ENCODE measurements around the gene GPT2.

GPT2 gene

DNA sequence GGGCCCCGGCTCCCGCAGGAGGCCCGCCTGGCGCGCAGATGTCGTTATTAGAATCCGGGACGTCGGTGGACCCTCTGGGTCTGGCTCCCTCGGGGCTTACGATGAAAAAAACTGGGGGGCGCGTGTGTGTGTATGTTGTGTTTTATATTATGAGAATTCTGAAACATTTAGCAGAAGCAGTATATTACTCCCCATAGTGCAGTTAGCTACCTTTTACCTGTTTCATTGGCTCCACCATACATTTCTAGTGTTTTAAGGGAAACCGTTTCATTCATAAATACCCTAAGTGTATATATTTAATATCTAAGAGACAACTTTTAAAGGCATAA, 89.8 kb downstream of the GPT2 start:
- Histone ChIP-seq H3K27me3 (ENCODE audit: insufficient read depth, low read length) (no peaks in the 10 kb centered on the region), H3K4me3 (ENCODE audit: low read depth, low read length) (peak overlapping the region; percentile 87), H3K27ac (ENCODE audit: low read depth, low read length) (peak overlapping the region; percentile 83), H3K79me2 (ENCODE audit: control insufficient read depth, insufficient read depth, low read length, unreplicated experiment) (peaks cover 50% of the 10 kb centered on the region), H3K4me1 (ENCODE audit: control insufficient read depth, insufficient read depth, low read length, unreplicated experiment) (peaks cover 19% of the 10 kb centered on the region), H2AFZ (ENCODE audit: low read length, unreplicated experiment) (peak overlapping the region; percentile 42), H3K36me3 (ENCODE audit: insufficient read depth, low read length) (peaks cover 10% of the 10 kb centered on the region; the same call in 1 of the 2 replicates)

DNA sequence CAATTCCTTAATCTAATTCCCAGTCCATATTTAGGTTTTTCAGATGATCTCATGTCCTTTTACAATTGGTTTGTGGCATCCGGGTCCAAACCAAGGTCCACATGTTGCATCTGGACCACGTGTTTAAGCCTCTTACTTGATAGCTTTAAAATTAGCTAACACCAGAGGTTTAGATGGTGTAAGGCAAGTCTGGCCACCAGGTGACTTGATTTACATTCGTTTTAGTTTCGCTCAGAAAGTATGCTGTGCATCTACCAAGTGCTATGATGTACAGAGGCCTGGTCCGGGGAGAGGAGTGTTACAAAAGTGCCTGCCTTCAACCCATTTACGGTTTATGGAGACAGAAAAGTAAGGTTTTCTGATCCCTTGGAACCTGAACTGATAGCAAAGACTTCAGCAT, 90.2 kb downstream of the GPT2 start:
- Histone ChIP-seq H3K36me3 (ENCODE audit: insufficient read depth, low read length) (peaks cover 7% of the 10 kb centered on the region; the same call in 1 of the 2 replicates), H3K4me1 (ENCODE audit: control insufficient read depth, insufficient read depth, low read length, unreplicated experiment) (peaks cover 19% of the 10 kb centered on the region), H2AFZ (ENCODE audit: low read length, unreplicated experiment) (no peak overlapping the region), H3K79me2 (ENCODE audit: control insufficient read depth, insufficient read depth, low read length, unreplicated experiment) (peaks cover 46% of the 10 kb centered on the region), H3K27me3 (ENCODE audit: insufficient read depth, low read length) (no peaks in the 10 kb centered on the region), H3K4me3 (ENCODE audit: low read depth, low read length) (peak overlapping the region; percentile 87), H3K27ac (ENCODE audit: low read depth, low read length) (peak overlapping the region; percentile 83)

DNA sequence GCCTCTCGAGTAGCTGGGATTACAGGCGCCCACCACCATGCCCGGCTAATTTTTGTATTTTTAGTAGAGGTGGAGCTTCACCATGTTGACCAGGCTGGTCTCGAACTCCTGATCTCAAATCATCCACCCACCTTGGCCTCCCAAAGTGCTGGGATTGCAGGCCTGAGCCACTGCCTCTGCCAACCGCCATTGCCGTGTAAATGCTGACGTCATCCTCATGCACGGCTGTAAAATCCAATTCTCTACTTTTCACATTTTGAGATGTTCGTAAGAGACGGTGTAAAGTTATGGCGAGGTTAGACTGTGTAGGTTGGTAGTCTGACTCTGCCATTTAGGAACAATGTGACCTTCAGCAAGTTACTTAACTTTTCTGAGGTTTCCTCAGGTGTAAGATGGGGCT, 91.0 kb downstream of the GPT2 start:
- Histone ChIP-seq H3K79me2 (ENCODE audit: control insufficient read depth, insufficient read depth, low read length, unreplicated experiment) (peaks cover 39% of the 10 kb centered on the region), H3K27ac (ENCODE audit: low read depth, low read length) (no peak overlapping the region), H3K36me3 (ENCODE audit: insufficient read depth, low read length) (0 out of 2 replicates have a peak, but pooled peaks cover 1% of the 10 kb centered on the region), H3K4me3 (ENCODE audit: low read depth, low read length) (no peak overlapping the region), H3K27me3 (ENCODE audit: insufficient read depth, low read length) (no peaks in the 10 kb centered on the region), H3K4me1 (ENCODE audit: control insufficient read depth, insufficient read depth, low read length, unreplicated experiment) (peaks cover 16% of the 10 kb centered on the region), H2AFZ (ENCODE audit: low read length, unreplicated experiment) (no peak overlapping the region)

DNA sequence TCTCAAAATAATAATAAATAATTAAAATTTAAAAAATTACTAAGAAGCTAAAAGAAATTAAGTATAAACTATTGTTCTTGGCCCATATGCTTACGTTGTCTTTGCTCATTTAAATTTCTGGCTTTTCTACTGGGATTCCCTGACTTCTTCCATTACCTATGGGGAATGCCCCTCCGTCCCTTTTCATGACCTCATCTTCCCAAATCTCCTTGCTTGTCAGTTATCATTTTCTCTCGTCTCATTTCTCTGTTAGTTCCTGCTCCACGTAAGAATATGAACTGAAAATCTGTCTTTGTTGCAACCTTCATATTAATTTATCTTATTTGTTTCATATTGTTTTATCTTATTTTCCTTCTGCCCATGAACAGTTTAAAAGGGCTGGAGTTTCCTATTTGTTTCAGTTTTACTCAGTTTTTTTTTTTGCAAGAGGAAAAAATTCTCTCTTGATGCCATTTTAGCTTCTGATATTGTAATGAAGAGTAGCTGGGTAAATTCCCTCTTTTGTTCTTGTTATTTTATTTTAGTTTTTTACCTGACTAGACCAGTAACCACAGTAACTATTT, 91.8 kb downstream of the GPT2 start:
- H3K4me3 ChIP-seq (ENCODE audit: low read depth, low read length), result no peak overlapping the region
- H3K4me1 ChIP-seq (ENCODE audit: control insufficient read depth, insufficient read depth, low read length, unreplicated experiment), result peaks cover 14% of the 10 kb centered on the region
- H3K27ac ChIP-seq (ENCODE audit: low read depth, low read length), result no peak overlapping the region
- no peaks in the 10 kb centered on the region for H3K36me3 ChIP-seq (ENCODE audit: insufficient read depth, low read length)
- no peak overlapping the region for H2AFZ ChIP-seq (ENCODE audit: low read length, unreplicated experiment)
- no peaks in the 10 kb centered on the region for H3K27me3 ChIP-seq (ENCODE audit: insufficient read depth, low read length)
- peaks cover 33% of the 10 kb centered on the region for H3K79me2 ChIP-seq (ENCODE audit: control insufficient read depth, insufficient read depth, low read length, unreplicated experiment)

DNA sequence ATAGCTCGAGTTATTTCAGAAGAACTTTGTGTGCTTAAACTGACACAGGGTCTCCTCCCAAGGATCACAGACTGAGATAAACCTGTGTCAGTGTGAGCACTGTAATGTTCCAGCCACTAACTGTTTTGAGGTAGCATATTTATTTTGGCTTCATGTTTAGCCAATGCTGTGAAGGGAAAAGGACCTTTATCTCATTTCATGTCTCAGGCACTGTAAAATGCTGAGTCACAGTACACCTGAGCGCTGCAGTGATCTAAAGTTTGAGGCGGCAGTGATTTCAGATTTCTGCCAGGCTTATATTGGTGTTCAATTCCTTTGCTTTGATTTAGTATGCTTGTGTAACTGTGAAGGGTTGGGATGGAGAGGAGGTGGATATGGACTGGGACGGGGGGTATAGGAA, 92.4 kb downstream of the GPT2 start:
- peaks cover 27% of the 10 kb centered on the region for H3K79me2 ChIP-seq (ENCODE audit: control insufficient read depth, insufficient read depth, low read length, unreplicated experiment)
- H3K4me3 ChIP-seq (ENCODE audit: low read depth, low read length), result no peak overlapping the region
- no peaks in the 10 kb centered on the region for H3K27me3 ChIP-seq (ENCODE audit: insufficient read depth, low read length)
- H2AFZ ChIP-seq (ENCODE audit: low read length, unreplicated experiment), result no peak overlapping the region
- peaks cover 14% of the 10 kb centered on the region for H3K4me1 ChIP-seq (ENCODE audit: control insufficient read depth, insufficient read depth, low read length, unreplicated experiment)
- no peaks in the 10 kb centered on the region for H3K36me3 ChIP-seq (ENCODE audit: insufficient read depth, low read length)
- no peak overlapping the region for H3K27ac ChIP-seq (ENCODE audit: low read depth, low read length)

Data from ACC112 (cell line).